Osteocyte (in vitro differentiated cells): Measurements from ENCODE around the gene TRH. TPM values are rescaled to one million over a fixed set of nuclear protein-coding genes. Genes with fewer than 3 reads are reported as not detected.

Source experiments
- DNase-seq: peaks from one replicate; pipeline ENCODE4 v3.0.0; 2021; ENCODE audit warnings: mixed read lengths; ENCODE audit not compliant: unreplicated experiment; ENCODE audit errors: extremely low spot score
- H3K27ac Mint-ChIP-seq: one replicate; pipeline ENCODE4 v1.8.0; 2021; ENCODE audit warnings: mild to moderate bottlenecking, mixed read lengths; ENCODE audit not compliant: unreplicated experiment
- H3K27me3 Mint-ChIP-seq: one replicate; pipeline ENCODE4 v1.8.0; 2021; ENCODE audit warnings: mixed read lengths; ENCODE audit not compliant: unreplicated experiment
- H3K36me3 Mint-ChIP-seq: one replicate; pipeline ENCODE4 v1.8.0; 2021; ENCODE audit warnings: mixed read lengths; ENCODE audit not compliant: unreplicated experiment
- H3K4me1 Mint-ChIP-seq: one replicate; pipeline ENCODE4 v1.8.0; 2021; ENCODE audit warnings: mixed read lengths; ENCODE audit not compliant: unreplicated experiment
- H3K4me3 Mint-ChIP-seq: one replicate; pipeline ENCODE4 v1.8.0; 2021; ENCODE audit warnings: mild to moderate bottlenecking, moderate library complexity, mixed read lengths; ENCODE audit not compliant: unreplicated experiment
- H3K9me3 Mint-ChIP-seq: one replicate; pipeline ENCODE4 v1.8.0; 2021; ENCODE audit warnings: mixed read lengths; ENCODE audit not compliant: unreplicated experiment
- total RNA-seq: library from RNA; stranded (reverse); gene quantifications from 2 replicates; pipeline ENCODE4 v1.2.1, GENCODE V29; 2021
- TF ChIP-seq, protein P1 (sequence below): fragments of 200-600 bp; sonication (generic); IDR thresholded peaks from 2 replicates; pipeline ENCODE4 v1.5.0; 2021; ENCODE audit warnings: antibody characterized with exemption, mild to moderate bottlenecking, moderate library complexity

The TRH gene
- total RNA-seq, 1 donor from 2014 or later, result not detected

DNA sequence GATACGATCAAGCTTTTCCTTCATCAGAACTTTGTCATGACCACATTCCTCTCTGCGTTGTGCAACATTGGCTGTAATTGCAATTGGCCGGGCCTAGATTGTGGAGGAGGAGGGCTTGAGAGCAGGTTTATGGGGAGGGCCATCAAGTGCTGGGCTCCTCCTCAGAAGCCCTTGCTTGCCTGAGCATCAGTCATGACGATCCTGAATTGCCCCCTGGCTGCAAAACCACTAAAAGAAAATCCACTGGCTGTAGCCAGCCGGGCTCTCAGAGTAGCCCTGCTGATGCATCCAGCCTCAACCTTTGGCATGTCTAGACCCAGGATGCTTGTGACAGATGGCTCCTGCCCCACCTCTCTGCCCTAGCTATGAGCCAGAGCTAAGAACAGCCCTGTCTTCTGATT, 13.4 kb upstream of the TRH start:
- no peak for DNase-seq
- no peaks in the 10 kb centered on the region for H3K36me3 Mint-ChIP-seq
- TF ChIP-seq, protein P1, sequence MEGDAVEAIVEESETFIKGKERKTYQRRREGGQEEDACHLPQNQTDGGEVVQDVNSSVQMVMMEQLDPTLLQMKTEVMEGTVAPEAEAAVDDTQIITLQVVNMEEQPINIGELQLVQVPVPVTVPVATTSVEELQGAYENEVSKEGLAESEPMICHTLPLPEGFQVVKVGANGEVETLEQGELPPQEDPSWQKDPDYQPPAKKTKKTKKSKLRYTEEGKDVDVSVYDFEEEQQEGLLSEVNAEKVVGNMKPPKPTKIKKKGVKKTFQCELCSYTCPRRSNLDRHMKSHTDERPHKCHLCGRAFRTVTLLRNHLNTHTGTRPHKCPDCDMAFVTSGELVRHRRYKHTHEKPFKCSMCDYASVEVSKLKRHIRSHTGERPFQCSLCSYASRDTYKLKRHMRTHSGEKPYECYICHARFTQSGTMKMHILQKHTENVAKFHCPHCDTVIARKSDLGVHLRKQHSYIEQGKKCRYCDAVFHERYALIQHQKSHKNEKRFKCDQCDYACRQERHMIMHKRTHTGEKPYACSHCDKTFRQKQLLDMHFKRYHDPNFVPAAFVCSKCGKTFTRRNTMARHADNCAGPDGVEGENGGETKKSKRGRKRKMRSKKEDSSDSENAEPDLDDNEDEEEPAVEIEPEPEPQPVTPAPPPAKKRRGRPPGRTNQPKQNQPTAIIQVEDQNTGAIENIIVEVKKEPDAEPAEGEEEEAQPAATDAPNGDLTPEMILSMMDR, result no peak
- H3K9me3 Mint-ChIP-seq, result no peaks in the 10 kb centered on the region
- H3K4me1 Mint-ChIP-seq, result no peaks in the 10 kb centered on the region
- H3K27ac Mint-ChIP-seq, result no peak overlapping the region
- H3K27me3 Mint-ChIP-seq, result peaks cover 44% of the 10 kb centered on the region
- H3K4me3 Mint-ChIP-seq, result no peak overlapping the region

DNA sequence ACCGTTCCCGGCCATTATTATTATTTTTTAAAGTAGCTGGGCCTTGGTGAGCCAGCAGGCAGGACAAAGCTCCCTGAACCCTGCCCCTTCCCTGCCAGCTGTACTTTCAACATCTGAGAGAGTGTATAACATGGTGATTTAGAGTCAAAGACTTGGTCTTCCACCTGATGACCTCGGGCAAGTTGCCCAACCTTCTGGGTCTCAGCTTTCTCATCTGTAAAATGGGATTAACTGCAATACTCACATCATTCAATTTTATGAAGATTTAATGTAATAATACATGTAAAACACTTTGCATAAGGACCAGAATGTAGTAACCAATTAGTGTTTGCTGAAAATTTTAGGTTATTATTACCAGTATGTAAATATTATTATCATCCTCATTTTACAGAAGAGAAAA, 11.9 kb upstream of the TRH start:
- TF ChIP-seq, protein P1, result no peak
- no peak for DNase-seq
- no peak overlapping the region for H3K27ac Mint-ChIP-seq
- peaks cover 49% of the 10 kb centered on the region for H3K27me3 Mint-ChIP-seq
- no peaks in the 10 kb centered on the region for H3K9me3 Mint-ChIP-seq
- no peaks in the 10 kb centered on the region for H3K36me3 Mint-ChIP-seq
- H3K4me3 Mint-ChIP-seq, result no peak overlapping the region
- no peaks in the 10 kb centered on the region for H3K4me1 Mint-ChIP-seq

DNA sequence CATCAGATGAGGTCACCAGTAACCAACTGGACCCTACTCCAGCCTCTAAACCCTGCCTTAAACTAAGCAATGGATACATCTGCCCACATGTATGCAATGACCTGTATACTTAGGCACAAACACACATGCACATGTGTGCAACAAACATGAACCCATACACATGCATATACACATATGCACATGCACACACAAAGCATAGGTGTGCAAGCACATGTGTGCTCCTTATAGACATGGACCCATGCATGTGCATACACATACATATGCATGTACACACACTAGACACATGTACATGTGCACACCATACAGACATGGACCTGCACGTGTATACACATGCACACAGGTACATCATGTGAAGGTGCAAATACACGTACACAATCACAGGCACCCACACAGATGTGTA, 8.6 kb upstream of the TRH start:
- TF ChIP-seq, protein P1, result no peak
- H3K4me3 Mint-ChIP-seq, result no peak overlapping the region
- no peak overlapping the region for H3K27ac Mint-ChIP-seq
- H3K27me3 Mint-ChIP-seq, result peaks cover 46% of the 10 kb centered on the region
- H3K9me3 Mint-ChIP-seq, result no peaks in the 10 kb centered on the region
- H3K36me3 Mint-ChIP-seq, result no peaks in the 10 kb centered on the region
- DNase-seq, result no peak
- H3K4me1 Mint-ChIP-seq, result no peaks in the 10 kb centered on the region

DNA sequence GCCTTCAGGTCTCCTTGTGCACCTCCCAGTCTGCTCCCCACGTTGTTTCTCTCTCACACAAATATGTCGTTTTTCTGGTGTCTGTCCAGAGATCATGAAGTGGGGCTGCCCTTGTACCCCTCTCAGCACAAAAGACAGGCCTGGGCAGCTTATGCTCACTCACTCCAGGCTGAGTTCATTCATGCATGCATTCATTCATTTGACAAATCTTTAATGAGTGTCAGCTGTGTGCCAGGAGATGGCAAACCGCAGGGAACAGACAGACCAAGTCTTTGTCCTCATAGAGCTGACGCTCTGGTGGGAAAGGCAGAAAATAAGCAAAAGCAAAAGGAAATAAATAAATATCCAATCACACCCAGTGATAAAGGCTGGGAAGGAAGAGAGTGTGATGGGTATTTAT, 7.6 kb upstream of the TRH start:
- H3K27me3 Mint-ChIP-seq, result peaks cover 45% of the 10 kb centered on the region
- H3K9me3 Mint-ChIP-seq, result no peaks in the 10 kb centered on the region
- DNase-seq, result no peak
- H3K36me3 Mint-ChIP-seq, result no peaks in the 10 kb centered on the region
- TF ChIP-seq, protein P1, result no peak
- no peak overlapping the region for H3K4me3 Mint-ChIP-seq
- no peak overlapping the region for H3K27ac Mint-ChIP-seq
- H3K4me1 Mint-ChIP-seq, result no peaks in the 10 kb centered on the region

DNA sequence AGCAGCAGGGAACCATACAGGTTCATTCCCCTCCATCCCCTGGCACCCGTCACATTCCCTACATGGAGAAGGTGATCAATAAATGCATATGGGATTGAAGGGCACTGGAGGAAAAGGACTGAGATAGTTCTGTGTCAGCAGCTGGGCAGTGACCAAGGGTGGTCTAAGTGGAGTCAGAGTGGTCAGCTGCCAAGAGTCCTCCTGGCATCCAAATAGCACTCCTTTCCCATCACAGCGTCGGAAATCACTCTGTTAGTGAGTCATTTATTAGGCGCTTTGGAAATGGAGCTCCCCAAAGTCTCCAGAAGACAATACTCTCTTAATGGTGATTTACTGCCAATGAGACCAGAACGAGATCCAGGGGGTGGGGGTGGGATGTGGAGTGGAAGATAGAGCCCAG, 6.8 kb upstream of the TRH start:
- TF ChIP-seq, protein P1, result no peak
- no peak overlapping the region for H3K27ac Mint-ChIP-seq
- H3K36me3 Mint-ChIP-seq, result no peaks in the 10 kb centered on the region
- peaks cover 53% of the 10 kb centered on the region for H3K27me3 Mint-ChIP-seq
- no peak overlapping the region for H3K4me3 Mint-ChIP-seq
- no peaks in the 10 kb centered on the region for H3K4me1 Mint-ChIP-seq
- no peaks in the 10 kb centered on the region for H3K9me3 Mint-ChIP-seq
- no peak for DNase-seq
